ENCODE results near the gene PRR13.
"Not testable (repeated sequence)": the region's sequence is repeated elsewhere in the genome, so short reads cannot be mapped to it uniquely, and the experiment has no call there.

The PRR13 gene

GRCh38 chr12:53441040-53441833, at the start of gene PRR13:
PRR13 (plus strand) TSS chr12:53441734; CDS start chr12:53442715, 981 bp downstream.
- TF ChIP-seq GATA1 (IDR thresholded peaks at IDR 0.05; ENCODE audit: low read depth, low read length) = no peak
- peak; percentile 95 for TF ChIP-seq POLR2A (IDR thresholded peaks at IDR 0.05; ENCODE audit: low read length)
- peak; percentile 99 for DNase-seq

GRCh38 chr12:53399896-53400295, 41.6 kb upstream of the PRR13 start:
- TF ChIP-seq GATA1 (IDR thresholded peaks at IDR 0.05; ENCODE audit: low read depth, low read length) = no peak
- no peak for TF ChIP-seq POLR2A (IDR thresholded peaks at IDR 0.05; ENCODE audit: low read length)
- no peak for DNase-seq

- not testable (repeated sequence) for DNase-seq
Measured at GRCh38 chr12:53402351-53402750, 39.2 kb upstream of the PRR13 start.

GRCh38 chr12:53402871-53403270, 38.7 kb upstream of the PRR13 start:
- no peak for DNase-seq
- TF ChIP-seq POLR2A (IDR thresholded peaks at IDR 0.05; ENCODE audit: low read length) = no peak
- TF ChIP-seq GATA1 (IDR thresholded peaks at IDR 0.05; ENCODE audit: low read depth, low read length) = no peak

GRCh38 chr12:53410951-53411350, 30.6 kb upstream of the PRR13 start:
- no peak for DNase-seq
- TF ChIP-seq GATA1 (IDR thresholded peaks at IDR 0.05; ENCODE audit: low read depth, low read length) (no peak), POLR2A (IDR thresholded peaks at IDR 0.05; ENCODE audit: low read length) (no peak)

- TF ChIP-seq GATA1 (IDR thresholded peaks at IDR 0.05; ENCODE audit: low read depth, low read length) = no peak
- no peak for TF ChIP-seq POLR2A (IDR thresholded peaks at IDR 0.05; ENCODE audit: low read length)
- no peak for DNase-seq
Measured at GRCh38 chr12:53413485-53414204, 27.9 kb upstream of the PRR13 start.

GRCh38 chr12:53414756-53415417, 26.6 kb upstream of the PRR13 start:
- DNase-seq = no peak
- TF ChIP-seq GATA1 (IDR thresholded peaks at IDR 0.05; ENCODE audit: low read depth, low read length) = no peak
- no peak for TF ChIP-seq POLR2A (IDR thresholded peaks at IDR 0.05; ENCODE audit: low read length)

GRCh38 chr12:53415752-53416389, 25.7 kb upstream of the PRR13 start:
- DNase-seq = not testable (repeated sequence)

GRCh38 chr12:53417291-53417816, 24.2 kb upstream of the PRR13 start:
- DNase-seq = not testable (repeated sequence)

GRCh38 chr12:53418221-53418620, 23.3 kb upstream of the PRR13 start:
- TF ChIP-seq POLR2A (IDR thresholded peaks at IDR 0.05; ENCODE audit: low read length) = no peak
- TF ChIP-seq GATA1 (IDR thresholded peaks at IDR 0.05; ENCODE audit: low read depth, low read length) = no peak
- DNase-seq = no peak

- TF ChIP-seq GATA1 (IDR thresholded peaks at IDR 0.05; ENCODE audit: low read depth, low read length) (no peak), POLR2A (IDR thresholded peaks at IDR 0.05; ENCODE audit: low read length) (no peak)
- DNase-seq = no peak
Measured at GRCh38 chr12:53419756-53420155, 21.8 kb upstream of the PRR13 start.

GRCh38 chr12:53422247-53422646, 19.3 kb upstream of the PRR13 start:
- not testable (repeated sequence) for DNase-seq

- no peak for DNase-seq
- TF ChIP-seq GATA1 (IDR thresholded peaks at IDR 0.05; ENCODE audit: low read depth, low read length) (no peak), POLR2A (IDR thresholded peaks at IDR 0.05; ENCODE audit: low read length) (no peak)
Measured at GRCh38 chr12:53423597-53423996, 17.9 kb upstream of the PRR13 start, which contains the start of gene AMHR2. AMHR2 (plus strand) TSS chr12:53423855; CDS start chr12:53423935, 80 bp downstream.

Data from erythroblast (primary cell).